ENCODE data around the gene TSSK2. TPM values are rescaled to one million over a fixed set of nuclear protein-coding genes. Genes with fewer than 3 reads are reported as not detected.

TSSK2 gene
- polyA plus RNA-seq, 1 donor from 2014 or later: not detected

- Histone ChIP-seq H3K4me3 (ENCODE audit: low read length) (no peak overlapping the region), H3K9ac (ENCODE audit: low read length) (no peak overlapping the region), H3K36me3 (ENCODE audit: insufficient read depth, low read length) (peaks cover 9% of the 10 kb centered on the region), H3K9me3 (ENCODE audit: low read length) (no peaks in the 10 kb centered on the region), H3F3A (ENCODE audit: insufficient read depth, low read length, poor library complexity, severe bottlenecking) (no peaks in the 10 kb centered on the region), H4K20me1 (ENCODE audit: insufficient read depth) (no peaks in the 10 kb centered on the region), H3K9me2 (ENCODE audit: insufficient read depth, low read length) (no peaks in the 10 kb centered on the region), H3K79me2 (replicated peaks; ENCODE audit: insufficient read depth, low read length) (no peaks in the 10 kb centered on the region), H3K27me3 (ENCODE audit: insufficient read depth, low read depth, low read length) (no peaks in the 10 kb centered on the region), H2AFZ (ENCODE audit: low read depth, low read length) (no peak overlapping the region), H3K27ac (ENCODE audit: low read length) (no peak overlapping the region), H3K4me2 (ENCODE audit: low read length) (no peak overlapping the region)
- TF ChIP-seq, protein P1, sequence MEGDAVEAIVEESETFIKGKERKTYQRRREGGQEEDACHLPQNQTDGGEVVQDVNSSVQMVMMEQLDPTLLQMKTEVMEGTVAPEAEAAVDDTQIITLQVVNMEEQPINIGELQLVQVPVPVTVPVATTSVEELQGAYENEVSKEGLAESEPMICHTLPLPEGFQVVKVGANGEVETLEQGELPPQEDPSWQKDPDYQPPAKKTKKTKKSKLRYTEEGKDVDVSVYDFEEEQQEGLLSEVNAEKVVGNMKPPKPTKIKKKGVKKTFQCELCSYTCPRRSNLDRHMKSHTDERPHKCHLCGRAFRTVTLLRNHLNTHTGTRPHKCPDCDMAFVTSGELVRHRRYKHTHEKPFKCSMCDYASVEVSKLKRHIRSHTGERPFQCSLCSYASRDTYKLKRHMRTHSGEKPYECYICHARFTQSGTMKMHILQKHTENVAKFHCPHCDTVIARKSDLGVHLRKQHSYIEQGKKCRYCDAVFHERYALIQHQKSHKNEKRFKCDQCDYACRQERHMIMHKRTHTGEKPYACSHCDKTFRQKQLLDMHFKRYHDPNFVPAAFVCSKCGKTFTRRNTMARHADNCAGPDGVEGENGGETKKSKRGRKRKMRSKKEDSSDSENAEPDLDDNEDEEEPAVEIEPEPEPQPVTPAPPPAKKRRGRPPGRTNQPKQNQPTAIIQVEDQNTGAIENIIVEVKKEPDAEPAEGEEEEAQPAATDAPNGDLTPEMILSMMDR (IDR thresholded peaks at IDR 0.05; ENCODE audit: poor library complexity, severe bottlenecking): peak; percentile 25
- TF ChIP-seq EZH2 (IDR thresholded peaks at IDR 0.05; ENCODE audit: borderline replicate concordance, insufficient read depth, low read length, poor library complexity, severe bottlenecking): no peak
Measured at GRCh38 chr22:19085233-19085718, 45.8 kb upstream of the TSSK2 start.

DNA sequence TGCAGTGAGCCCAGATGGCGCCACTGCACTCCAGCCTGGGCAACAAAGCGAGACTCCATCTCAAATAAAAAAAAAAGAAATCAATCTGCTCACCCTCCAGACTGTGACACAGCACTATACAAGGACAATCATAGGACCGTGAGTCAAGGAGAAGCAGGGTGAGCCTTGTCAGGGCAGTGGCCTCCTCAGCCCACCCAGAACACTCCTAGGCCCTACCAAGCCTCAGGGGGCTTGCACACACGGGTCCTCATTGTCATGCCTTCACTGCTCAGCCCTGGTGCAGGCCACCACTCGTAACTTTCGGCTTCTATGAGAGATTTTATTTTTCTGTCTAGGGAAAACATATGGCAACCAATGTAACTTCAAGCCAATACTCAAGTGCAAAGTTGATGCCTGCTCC, 44.7 kb upstream of the TSSK2 start:
- Histone ChIP-seq H3K9ac (ENCODE audit: low read length) (no peak overlapping the region), H3F3A (ENCODE audit: insufficient read depth, low read length, poor library complexity, severe bottlenecking) (no peaks in the 10 kb centered on the region), H3K27me3 (ENCODE audit: insufficient read depth, low read depth, low read length) (no peaks in the 10 kb centered on the region), H3K27ac (ENCODE audit: low read length) (no peak overlapping the region), H3K9me2 (ENCODE audit: insufficient read depth, low read length) (no peaks in the 10 kb centered on the region), H2AFZ (ENCODE audit: low read depth, low read length) (no peak overlapping the region), H4K20me1 (ENCODE audit: insufficient read depth) (no peaks in the 10 kb centered on the region), H3K79me2 (replicated peaks; ENCODE audit: insufficient read depth, low read length) (no peaks in the 10 kb centered on the region), H3K9me3 (ENCODE audit: low read length) (no peaks in the 10 kb centered on the region), H3K4me2 (ENCODE audit: low read length) (no peak overlapping the region), H3K36me3 (ENCODE audit: insufficient read depth, low read length) (peaks cover 9% of the 10 kb centered on the region), H3K4me3 (ENCODE audit: low read length) (no peak overlapping the region)
- TF ChIP-seq POLR2AphosphoS5 (IDR thresholded peaks at IDR 0.05): no peak
- TF ChIP-seq, protein P1 (IDR thresholded peaks at IDR 0.05; ENCODE audit: poor library complexity, severe bottlenecking): no peak

GRCh38 chr22:19086896-19087295, 44.2 kb upstream of the TSSK2 start:
- Histone ChIP-seq H2AFZ (ENCODE audit: low read depth, low read length) (no peak overlapping the region), H3K4me3 (ENCODE audit: low read length) (no peak overlapping the region), H3K9ac (ENCODE audit: low read length) (no peak overlapping the region), H3K79me2 (replicated peaks; ENCODE audit: insufficient read depth, low read length) (no peaks in the 10 kb centered on the region), H3K9me3 (ENCODE audit: low read length) (no peaks in the 10 kb centered on the region), H4K20me1 (ENCODE audit: insufficient read depth) (no peaks in the 10 kb centered on the region), H3K27ac (ENCODE audit: low read length) (no peak overlapping the region), H3F3A (ENCODE audit: insufficient read depth, low read length, poor library complexity, severe bottlenecking) (no peaks in the 10 kb centered on the region), H3K27me3 (ENCODE audit: insufficient read depth, low read depth, low read length) (no peaks in the 10 kb centered on the region), H3K36me3 (ENCODE audit: insufficient read depth, low read length) (peaks cover 9% of the 10 kb centered on the region), H3K9me2 (ENCODE audit: insufficient read depth, low read length) (no peaks in the 10 kb centered on the region), H3K4me2 (ENCODE audit: low read length) (no peak overlapping the region)
- no peak for TF ChIP-seq EP300 (conservative IDR thresholded peaks at IDR 0.05; ENCODE audit: poor library complexity, severe bottlenecking)
- TF ChIP-seq MXI1 (conservative IDR thresholded peaks at IDR 0.05; ENCODE audit: poor library complexity, severe bottlenecking): no peak
- TF ChIP-seq, protein P1 (IDR thresholded peaks at IDR 0.05; ENCODE audit: poor library complexity, severe bottlenecking): no peak
- no peak for TF ChIP-seq POLR2AphosphoS5 (IDR thresholded peaks at IDR 0.05)
- TF ChIP-seq TAF1 (IDR thresholded peaks at IDR 0.05; ENCODE audit: low read depth): no peak
- no peak for TF ChIP-seq EZH2 (IDR thresholded peaks at IDR 0.05; ENCODE audit: borderline replicate concordance, insufficient read depth, low read length, poor library complexity, severe bottlenecking)
- TF ChIP-seq REST (IDR thresholded peaks at IDR 0.05; ENCODE audit: borderline replicate concordance): no peak
- TF ChIP-seq SMC3 (conservative IDR thresholded peaks at IDR 0.05; ENCODE audit: poor library complexity): no peak
- TF ChIP-seq RAD21 (conservative IDR thresholded peaks at IDR 0.05): no peak

All from neural cell (in vitro differentiated cells).